Right lobe of liver (tissue), 4 donors: ENCODE data around the gene ANTXR1.

Source experiments
- CTCF ChIP-seq, 4 donors: fragments of 200-600 bp in 3 of 4; fragments of 450-650 bp in 1 of 4; IDR thresholded peaks; one replicate each; pipeline versions ENCODE4 v1.5.1 to v1.8.0; 2016 to 2022; ENCODE audit warnings: antibody characterized with exemption in 4 of 4, mild to moderate bottlenecking in 2 of 4
- POLR2A ChIP-seq: fragments of 450-650 bp; IDR thresholded peaks from one replicate; pipeline ENCODE4 v1.6.1; 2017; ENCODE audit warnings: antibody characterized with exemption, mild to moderate bottlenecking
- donor health status: DM: no; HTN: no; CAD: no.
- donor health status: DM: no; HTN: no; CAD: no.
- donor health status: DM: no; HTN: yes; CAD: no.

GRCh38 chr2:69138247-69138772 is 125.3 kb downstream of the ANTXR1 start:
- TF ChIP-seq CTCF (IDR thresholded peaks at IDR 0.05) (no peak), POLR2A (no peak)
